ENCODE measurements around the gene YY1AP1.

GRCh38 chr1:155645034-155645598 lies 43.5 kb downstream of the YY1AP1 start:
- TF ChIP-seq GATA3 (IDR thresholded peaks at IDR 0.05; ENCODE audit: low read depth, low read length) = no peak
- TF ChIP-seq GATA2 (IDR thresholded peaks at IDR 0.05; ENCODE audit: low read depth, low read length) = no peak

Measured in SH-SY5Y (cell line).